Endothelial cell of umbilical vein (primary cell): ENCODE measurements around the gene CAMSAP1.

Experiments used
- EZH2 ChIP-seq: IDR thresholded peaks from 2 replicates; pipeline ENCODE4 v1.6.1; 2012; ENCODE audit warnings: borderline replicate concordance, low read depth, mild to moderate bottlenecking, moderate library complexity, low read length, inconsistent platforms; ENCODE audit not compliant: severe bottlenecking
- GATA2 ChIP-seq: IDR thresholded peaks from 2 replicates; pipeline ENCODE4 v1.7.0; 2011; ENCODE audit warnings: low read depth, mild to moderate bottlenecking, moderate library complexity, mixed read lengths, low read length; ENCODE audit not compliant: insufficient read length, insufficient read depth
- JUN ChIP-seq: IDR thresholded peaks from 2 replicates; pipeline ENCODE4 v1.6.1; 2011; ENCODE audit warnings: borderline replicate concordance, low read depth; ENCODE audit not compliant: insufficient read length, insufficient read depth
- MYC ChIP-seq: IDR thresholded peaks from one replicate; pipeline ENCODE4 v1.6.1; 2011; ENCODE audit warnings: mild to moderate bottlenecking, low read depth, low read length
- POLR2A ChIP-seq: IDR thresholded peaks from 2 replicates; pipeline ENCODE4 v1.6.1; 2012; ENCODE audit warnings: low read depth, mild to moderate bottlenecking, control low read depth, low read length
- POLR2AphosphoS5 ChIP-seq: IDR thresholded peaks from 2 replicates; pipeline ENCODE4 v1.6.1; 2012; ENCODE audit warnings: low read depth, mild to moderate bottlenecking, control low read depth, low read length, moderate library complexity; ENCODE audit not compliant: insufficient read depth
- TF ChIP-seq, protein P1 (sequence below), 2 donors: IDR thresholded peaks; 1 replicate in 1 of 2; 2 replicates in 1 of 2; pipeline ENCODE4 v1.5.1; 2011; ENCODE audit warnings: low read length in 2 of 2, mild to moderate bottlenecking in 2 of 2, moderate library complexity in 2 of 2, control low read depth in 1 of 2, inconsistent platforms in 1 of 2, low read depth in 1 of 2; ENCODE audit not compliant: insufficient read depth in 1 of 2; ENCODE audit errors: extremely low read depth in 1 of 2

- TF ChIP-seq, protein P1, sequence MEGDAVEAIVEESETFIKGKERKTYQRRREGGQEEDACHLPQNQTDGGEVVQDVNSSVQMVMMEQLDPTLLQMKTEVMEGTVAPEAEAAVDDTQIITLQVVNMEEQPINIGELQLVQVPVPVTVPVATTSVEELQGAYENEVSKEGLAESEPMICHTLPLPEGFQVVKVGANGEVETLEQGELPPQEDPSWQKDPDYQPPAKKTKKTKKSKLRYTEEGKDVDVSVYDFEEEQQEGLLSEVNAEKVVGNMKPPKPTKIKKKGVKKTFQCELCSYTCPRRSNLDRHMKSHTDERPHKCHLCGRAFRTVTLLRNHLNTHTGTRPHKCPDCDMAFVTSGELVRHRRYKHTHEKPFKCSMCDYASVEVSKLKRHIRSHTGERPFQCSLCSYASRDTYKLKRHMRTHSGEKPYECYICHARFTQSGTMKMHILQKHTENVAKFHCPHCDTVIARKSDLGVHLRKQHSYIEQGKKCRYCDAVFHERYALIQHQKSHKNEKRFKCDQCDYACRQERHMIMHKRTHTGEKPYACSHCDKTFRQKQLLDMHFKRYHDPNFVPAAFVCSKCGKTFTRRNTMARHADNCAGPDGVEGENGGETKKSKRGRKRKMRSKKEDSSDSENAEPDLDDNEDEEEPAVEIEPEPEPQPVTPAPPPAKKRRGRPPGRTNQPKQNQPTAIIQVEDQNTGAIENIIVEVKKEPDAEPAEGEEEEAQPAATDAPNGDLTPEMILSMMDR (IDR thresholded peaks at IDR 0.05; ENCODE audit: extremely low read depth in 1 of 2, insufficient read depth in 1 of 2, low read depth in 1 of 2, low read length in 2 of 2) = no peak
- TF ChIP-seq POLR2A (no peak), POLR2AphosphoS5 (no peak), GATA2 (no peak), EZH2 (no peak), MYC (no peak), JUN (no peak)
Measured at GRCh38 chr9:135786146-135786690, 121.1 kb downstream of the CAMSAP1 start.
